HepG2 (cell line): ENCODE data around the gene NEDD4L. TPM values are rescaled to one million over a fixed set of nuclear protein-coding genes. Genes with fewer than 3 reads are reported as not detected.

Experiments
- CBX5 ChIP-seq: sonication (generic); formaldehyde crosslinking; IDR thresholded peaks from 2 replicates; pipeline ENCODE4 v1.4.0; 2020; ENCODE audit warnings: missing genetic modification reagents, borderline replicate concordance
- CEBPG ChIP-seq: IDR thresholded peaks from 2 replicates; pipeline ENCODE4 v1.6.1; 2016
- FOXK2 ChIP-seq: fragments of 450-650 bp; IDR thresholded peaks from 2 replicates; pipeline ENCODE4 v1.6.1; 2016
- FOXO4 ChIP-seq: sonication (generic); formaldehyde crosslinking; conservative IDR thresholded peaks from 2 replicates; pipeline ENCODE4 v1.8.1; 2023; ENCODE audit warnings: missing genetic modification reagents
- HIVEP1 ChIP-seq: sonication (generic); formaldehyde crosslinking; IDR thresholded peaks from 2 replicates; pipeline ENCODE4 v1.4.0; 2020; ENCODE audit warnings: mild to moderate bottlenecking, missing genetic modification reagents
- HNF4G ChIP-seq, 2 experiments: sonication (generic) in 1 of 2; formaldehyde crosslinking in 1 of 2; IDR thresholded peaks; 2 replicates each; pipeline versions ENCODE4 v1.4.0 to v1.6.1; 2011 to 2020; ENCODE audit warnings: borderline replicate concordance in 2 of 2, low read depth in 2 of 2, mild to moderate bottlenecking in 2 of 2, low read length in 1 of 2, missing genetic modification reagents in 1 of 2, moderate library complexity in 1 of 2
- HOXA3 ChIP-seq: sonication (generic); formaldehyde crosslinking; IDR thresholded peaks from 2 replicates; pipeline ENCODE4 v1.5.0; 2020; ENCODE audit warnings: missing genetic modification reagents
- HOXA9 ChIP-seq: sonication (generic); formaldehyde crosslinking; IDR thresholded peaks from 2 replicates; pipeline ENCODE4 v1.8.1; 2022; ENCODE audit warnings: missing genetic modification reagents, mild to moderate bottlenecking, moderate library complexity, borderline replicate concordance
- MZF1 ChIP-seq: sonication (generic); formaldehyde crosslinking; IDR thresholded peaks from 2 replicates; pipeline ENCODE4 v1.8.1; 2023; ENCODE audit warnings: mild to moderate bottlenecking, missing genetic modification reagents, borderline replicate concordance
- NFIB ChIP-seq: sonication (generic); formaldehyde crosslinking; IDR thresholded peaks from 2 replicates; pipeline ENCODE4 v1.9.0; 2021; ENCODE audit warnings: missing genetic modification reagents, mild to moderate bottlenecking, borderline replicate concordance
- SNAPC2 ChIP-seq: sonication (generic); formaldehyde crosslinking; IDR thresholded peaks from 2 replicates; pipeline ENCODE4 v1.8.1; 2022; ENCODE audit warnings: mild to moderate bottlenecking, missing genetic modification reagents
- SNRNP70 ChIP-seq: fragments of 200-400 bp; formaldehyde crosslinking; IDR thresholded peaks from 2 replicates; pipeline ENCODE4 v1.6.1; 2017; ENCODE audit warnings: mild to moderate bottlenecking, low read depth, low read length, moderate library complexity
- SP1 ChIP-seq, 2 experiments: fragments of 450-650 bp in 1 of 2; sonication (generic) in 1 of 2; formaldehyde crosslinking in 1 of 2; IDR thresholded peaks; 2 replicates each; pipeline versions ENCODE4 v1.4.0 to v1.6.1; 2016 to 2020; ENCODE audit warnings: missing genetic modification reagents in 1 of 2
- SRSF9 ChIP-seq: fragments of 200-400 bp; formaldehyde crosslinking; IDR thresholded peaks from 2 replicates; pipeline ENCODE4 v1.6.1; 2018; ENCODE audit warnings: borderline replicate concordance, mild to moderate bottlenecking, low read depth, low read length; ENCODE audit not compliant: insufficient read depth, poor library complexity, severe bottlenecking
- ZBTB42 ChIP-seq: sonication (generic); formaldehyde crosslinking; IDR thresholded peaks from 2 replicates; pipeline ENCODE4 v1.5.0; 2020; ENCODE audit warnings: mild to moderate bottlenecking, missing genetic modification reagents
- ZBTB46 ChIP-seq: sonication (generic); formaldehyde crosslinking; IDR thresholded peaks from 2 replicates; pipeline ENCODE4 v1.4.0; 2020; ENCODE audit warnings: mild to moderate bottlenecking, missing genetic modification reagents, borderline replicate concordance
- ZBTB49 ChIP-seq: sonication (generic); formaldehyde crosslinking; IDR thresholded peaks from 2 replicates; pipeline ENCODE4 v1.4.0; 2020; ENCODE audit warnings: missing genetic modification reagents, borderline replicate concordance
- ZFP37 ChIP-seq: sonication (generic); formaldehyde crosslinking; IDR thresholded peaks from 2 replicates; pipeline ENCODE4 v1.4.0; 2020; ENCODE audit warnings: missing genetic modification reagents, borderline replicate concordance
- ZFP90 ChIP-seq: sonication (generic); formaldehyde crosslinking; IDR thresholded peaks from 2 replicates; pipeline ENCODE4 v1.8.0; 2022; ENCODE audit warnings: missing genetic modification reagents, mild to moderate bottlenecking, inconsistent platforms, borderline replicate concordance
- ZNF513 ChIP-seq: sonication (generic); formaldehyde crosslinking; conservative IDR thresholded peaks from 2 replicates; pipeline ENCODE4 v1.5.0; 2020; ENCODE audit warnings: missing genetic modification reagents
- ZSCAN20 ChIP-seq: sonication (generic); formaldehyde crosslinking; IDR thresholded peaks from 2 replicates; pipeline ENCODE4 v1.4.0; 2020; ENCODE audit warnings: missing genetic modification reagents, mild to moderate bottlenecking, borderline replicate concordance
- polyA plus RNA-seq, 8 experiments: library from polyadenylated mRNA; depleted of rRNA in 3 of 8; stranded (reverse) in 7 of 8; unstranded in 1 of 8; fragments of >200 nt; fragmentation: Illumina TruSeq in 4 of 8; extraction: Trizol in 4 of 8; gene quantifications; 2 replicates each; pipeline versions ENCODE4 v1.2.1 to v1.2.3, GENCODE V29; 2011 to 2016; ENCODE audit warnings: low read depth in 4 of 8, missing spikeins in 1 of 8, mixed read lengths in 1 of 8; ENCODE audit not compliant: insufficient read depth in 1 of 8
- total RNA-seq, 5 experiments: library from RNA; depleted of rRNA; stranded (reverse); fragments of >200 nt; fragmentation: Illumina TruSeq; extraction: Trizol; gene quantifications; 2 replicates each; pipeline ENCODE4 v1.2.3, GENCODE V29; 2016; ENCODE audit warnings: low read depth in 1 of 5

The NEDD4L gene
- total and polyA plus RNA-seq, 2 of the 13 experiments (the other 11 are each of a cell fraction or from before 2014, with no cell fraction given) = 168 to 390 TPM

GRCh38 chr18:58024139-58024538 is 19.9 kb upstream of the NEDD4L start (continued):
- no peak for TF ChIP-seq ZBTB49
- TF ChIP-seq ZFP37 (CRISPR knock-in tag) = no peak
- TF ChIP-seq ZNF513 (CRISPR knock-in tag) = no peak
- TF ChIP-seq SP1 (IDR thresholded peaks at IDR 0.05) = no peak
- no peak for TF ChIP-seq SP1 (CRISPR knock-in tag; IDR thresholded peaks at IDR 0.05)
- no peak for TF ChIP-seq SNAPC2 (CRISPR knock-in tag)
- TF ChIP-seq FOXK2 = 0 out of 2 replicates have a peak, but pooled peaks have one; percentile 7
- TF ChIP-seq ZBTB42 (CRISPR knock-in tag) = no peak
- no peak for TF ChIP-seq ZBTB46 (CRISPR knock-in tag)
- TF ChIP-seq CEBPG = peak; percentile 56; the same call in 1 of the 2 replicates
- TF ChIP-seq HNF4G (IDR thresholded peaks at IDR 0.05; ENCODE audit: borderline replicate concordance, low read depth, low read length) = peak; percentile 89
- no peak for TF ChIP-seq HNF4G (CRISPR knock-in tag; IDR thresholded peaks at IDR 0.05; ENCODE audit: borderline replicate concordance, low read depth)
- TF ChIP-seq ZFP90 (CRISPR knock-in tag) = no peak
- no peak for TF ChIP-seq NFIB (CRISPR knock-in tag)
- no peak for TF ChIP-seq HIVEP1
- no peak for TF ChIP-seq CBX5 (CRISPR knock-in tag)
- TF ChIP-seq ZSCAN20 (CRISPR knock-in tag) = no peak
- TF ChIP-seq SNRNP70 = no peak
- TF ChIP-seq SRSF9 = no peak
- no peak for TF ChIP-seq MZF1
- TF ChIP-seq HOXA3 (CRISPR knock-in tag) = peak; percentile 32; the same call in 1 of the 2 replicates
- no peak for TF ChIP-seq HOXA9 (CRISPR knock-in tag)
- no peak for TF ChIP-seq FOXO4 (CRISPR knock-in tag)
